HepG2 (cell line): ENCODE results near the gene SLC25A48. TPM values are rescaled to one million over a fixed set of nuclear protein-coding genes. Genes with fewer than 3 reads are reported as not detected.

Experiments used
- ATAC-seq: fragments of 200-7000 bp; cut with Tn5 transposase; 3 replicates; pipeline ENCODE4 v1.9.1; 2020; ENCODE audit warnings: mild to moderate bottlenecking, moderate library complexity
- BruUV-seq: library from RNA; stranded (reverse); fragments of 400-500 nt; replicated peaks from 2 replicates; lab custom pipeline; 2021; lab: Mats Ljungman, UMichigan
- CTCF ChIA-PET: fragments of 300-600 bp; formaldehyde crosslinking; extraction: SDS; loops from one replicate; lab custom pipeline; 2021; ENCODE audit warnings: low total read pairs, inconsistent platforms, low intra/inter-chr PET ratio; lab: Yijun Ruan, JAX
- POLR2A ChIA-PET: fragments of 350-600 bp; sonication (Branson Sonifier 250); formaldehyde crosslinking; loops from one replicate; lab custom pipeline; 2020; ENCODE audit warnings: antibody characterized with exemption, inconsistent platforms; lab: Yijun Ruan, JAX
- DNase-seq: peaks from one replicate; pipeline ENCODE4 v3.0.0-alpha.2; 2015; ENCODE audit warnings: low spot score
- FAIRE-seq: peaks from 3 replicates; lab custom pipeline; 2011; peaks lifted over from hg19 to GRCh38; lab: Jason Lieb, UNC
- H2AFZ ChIP-seq: one replicate; pipeline ENCODE4 v1.6.1; 2011; ENCODE audit warnings: low read length, inconsistent platforms
- H3K27ac ChIP-seq: fragments of 300-600 bp; 3 replicates; pipeline ENCODE4 v1.8.0; 2011; ENCODE audit warnings: mixed run types, mild to moderate bottlenecking, mixed read lengths, low read length, inconsistent platforms; ENCODE audit not compliant: insufficient read depth; ENCODE audit errors: extremely low read length
- H3K27me3 ChIP-seq, 2 experiments: fragments of 200-600 bp in 1 of 2; 2 replicates in 1 of 2; 3 replicates in 1 of 2; pipeline versions ENCODE4 v1.6.0 to v1.8.0; 2011; ENCODE audit warnings: low read length in 2 of 2, mild to moderate bottlenecking in 2 of 2, moderate library complexity in 2 of 2, inconsistent platforms in 1 of 2; ENCODE audit not compliant: insufficient read depth in 2 of 2, control insufficient read depth in 1 of 2
- H3K36me3 ChIP-seq, 2 experiments: fragments of 200-600 bp in 1 of 2; replicated peaks in 1 of 2; 2 replicates in 1 of 2; 3 replicates in 1 of 2; pipeline versions ENCODE4 v1.5.1 to v1.8.0; 2011; ENCODE audit warnings: low read length in 2 of 2, inconsistent platforms in 1 of 2; ENCODE audit not compliant: insufficient read depth in 2 of 2, control insufficient read depth in 1 of 2
- H3K4me1 ChIP-seq: 2 replicates; pipeline ENCODE4 v1.5.1; 2012; ENCODE audit warnings: low read length, inconsistent platforms; ENCODE audit not compliant: insufficient read depth
- H3K4me2 ChIP-seq: 2 replicates; pipeline ENCODE4 v1.6.0; 2011; ENCODE audit warnings: low read depth, low read length, inconsistent platforms
- H3K4me3 ChIP-seq, 3 experiments: fragments of 200-600 bp in 1 of 3; sonication (generic), shearing (Covaris generic) in 1 of 3; replicated peaks in 1 of 3; 2 replicates each; pipeline ENCODE4 v1.5.1; 2011 to 2016; ENCODE audit warnings: low read length in 3 of 3, inconsistent platforms in 2 of 3, low read depth in 2 of 3, mild to moderate bottlenecking in 2 of 3, control low read depth in 1 of 3, mixed read lengths in 1 of 3; ENCODE audit not compliant: insufficient read depth in 1 of 3
- H3K79me2 ChIP-seq: one replicate; pipeline ENCODE4 v1.6.1; 2011; ENCODE audit warnings: low read length, inconsistent platforms; ENCODE audit not compliant: insufficient read depth
- H3K9ac ChIP-seq: 2 replicates; pipeline ENCODE4 v1.6.0; 2011; ENCODE audit warnings: mild to moderate bottlenecking, low read depth, low read length, inconsistent platforms; ENCODE audit not compliant: insufficient read depth
- H3K9me3 ChIP-seq: 2 replicates; pipeline ENCODE4 v1.5.1; 2012; ENCODE audit warnings: mild to moderate bottlenecking, low read length
- H4K20me1 ChIP-seq: 2 replicates; pipeline ENCODE4 v1.6.0; 2011; ENCODE audit warnings: inconsistent platforms, mild to moderate bottlenecking, low read length, moderate library complexity; ENCODE audit not compliant: insufficient read depth
- ARNT2 ChIP-seq: sonication (generic); formaldehyde crosslinking; IDR thresholded peaks from 2 replicates; pipeline ENCODE4 v1.8.0; 2022; ENCODE audit warnings: mild to moderate bottlenecking, low read depth, missing genetic modification reagents, moderate library complexity
- GZF1 ChIP-seq: sonication (generic); formaldehyde crosslinking; IDR thresholded peaks from 2 replicates; pipeline ENCODE4 v1.5.1; 2020; ENCODE audit warnings: mild to moderate bottlenecking, missing genetic modification reagents
- HDAC1 ChIP-seq: sonication (generic); formaldehyde crosslinking; IDR thresholded peaks from 2 replicates; pipeline ENCODE4 v1.5.1; 2020; ENCODE audit warnings: mild to moderate bottlenecking, missing genetic modification reagents
- HIC2 ChIP-seq: sonication (generic); formaldehyde crosslinking; IDR thresholded peaks from 2 replicates; pipeline ENCODE4 v1.9.0; 2022; ENCODE audit warnings: low read depth, missing genetic modification reagents
- KDM1A ChIP-seq: IDR thresholded peaks from 2 replicates; pipeline ENCODE4 v1.6.1; 2016; ENCODE audit warnings: missing compliant biosample characterization
- KLF12 ChIP-seq: sonication (generic); formaldehyde crosslinking; IDR thresholded peaks from 2 replicates; pipeline ENCODE4 v1.4.0; 2020; ENCODE audit warnings: missing genetic modification reagents, borderline replicate concordance
- MED13 ChIP-seq: sonication (generic); formaldehyde crosslinking; IDR thresholded peaks from 2 replicates; pipeline ENCODE4 v1.5.0; 2020; ENCODE audit warnings: missing genetic modification reagents
- NFIB ChIP-seq: sonication (generic); formaldehyde crosslinking; IDR thresholded peaks from 2 replicates; pipeline ENCODE4 v1.9.0; 2021; ENCODE audit warnings: missing genetic modification reagents, mild to moderate bottlenecking, borderline replicate concordance
- RAD21 ChIP-seq: fragments of 450-650 bp; formaldehyde crosslinking; IDR thresholded peaks from 2 replicates; pipeline ENCODE4 v1.5.0; 2020; ENCODE audit warnings: mild to moderate bottlenecking
- RBFOX2 ChIP-seq: fragments of 200-400 bp; formaldehyde crosslinking; IDR thresholded peaks from 2 replicates; pipeline ENCODE4 v1.6.1; 2017; ENCODE audit warnings: low read depth, mild to moderate bottlenecking, low read length
- REL ChIP-seq: sonication (generic); formaldehyde crosslinking; conservative IDR thresholded peaks from 2 replicates; pipeline ENCODE4 v1.8.0; 2022; ENCODE audit warnings: mild to moderate bottlenecking, missing genetic modification reagents, moderate library complexity
- RFX3 ChIP-seq: IDR thresholded peaks from 2 replicates; pipeline ENCODE4 v1.6.1; 2016; ENCODE audit warnings: missing biosample characterization, missing genetic modification reagents
- STAG1 ChIP-seq: sonication (generic); formaldehyde crosslinking; IDR thresholded peaks from 2 replicates; pipeline ENCODE4 v1.4.0; 2020; ENCODE audit warnings: missing genetic modification reagents
- TBX2 ChIP-seq: sonication (generic); formaldehyde crosslinking; IDR thresholded peaks from 2 replicates; pipeline ENCODE4 v1.5.0; 2020; ENCODE audit warnings: missing genetic modification reagents, mild to moderate bottlenecking, borderline replicate concordance
- XRCC5 ChIP-seq: fragments of 200-400 bp; formaldehyde crosslinking; optimal IDR thresholded peaks from 2 replicates; pipeline ENCODE3; 2017; ENCODE audit warnings: mild to moderate bottlenecking, low read length
- ZNF10 ChIP-seq: sonication (generic); formaldehyde crosslinking; IDR thresholded peaks from 2 replicates; pipeline ENCODE4 v1.4.0; 2020; ENCODE audit warnings: mild to moderate bottlenecking, low read depth, missing genetic modification reagents, borderline replicate concordance
- ZNF564 ChIP-seq: sonication (generic); formaldehyde crosslinking; IDR thresholded peaks from 2 replicates; pipeline ENCODE4 v1.8.1; 2023; ENCODE audit warnings: mild to moderate bottlenecking, missing genetic modification reagents
- WGBS: methylation state at CpG from one replicate; pipeline ENCODE4 v1.1.6; 2017; ENCODE audit warnings: low lambda C conversion rate; 5-methylcytosine and 5-hydroxymethylcytosine counted together
- in situ Hi-C: cut with HindIII; loops from 2 replicates; pipeline ENCODE4 v1.10.0; 2017; ENCODE audit warnings: low pct_unique_long_range_greater_than_20kb; ENCODE audit not compliant: extremely low pct_ligation_motif_present
- intact Hi-C: fragments of 100-400 bp; cut with micrococcal nuclease; formaldehyde crosslinking; loops from one replicate; pipeline ENCODE4 v1.10.0; 2022; ENCODE audit not compliant: unreplicated experiment
- polyA plus RNA-seq, 8 experiments: library from polyadenylated mRNA; depleted of rRNA in 3 of 8; stranded (reverse) in 7 of 8; unstranded in 1 of 8; fragments of >200 nt; fragmentation: Illumina TruSeq in 4 of 8; extraction: Trizol in 4 of 8; gene quantifications; 2 replicates each; pipeline versions ENCODE4 v1.2.1 to v1.2.3, GENCODE V29; 2011 to 2016; ENCODE audit warnings: low read depth in 4 of 8, missing spikeins in 1 of 8, mixed read lengths in 1 of 8; ENCODE audit not compliant: insufficient read depth in 1 of 8
- total RNA-seq, 5 experiments: library from RNA; depleted of rRNA; stranded (reverse); fragments of >200 nt; fragmentation: Illumina TruSeq; extraction: Trizol; gene quantifications; 2 replicates each; pipeline ENCODE4 v1.2.3, GENCODE V29; 2016; ENCODE audit warnings: low read depth in 1 of 5
- TF ChIP-seq, protein P1 (sequence below): sonication (generic); formaldehyde crosslinking; IDR thresholded peaks from 2 replicates; pipeline ENCODE4 v1.4.0; 2020; ENCODE audit warnings: mild to moderate bottlenecking, missing genetic modification reagents
- TF ChIP-seq, protein P2 (sequence below): sonication (generic); formaldehyde crosslinking; IDR thresholded peaks from 2 replicates; pipeline ENCODE4 v1.4.0; 2020; ENCODE audit warnings: low read depth, missing genetic modification reagents

SLC25A48 gene
- total and polyA plus RNA-seq, 2 of the 13 experiments (the other 11 are each of a cell fraction or from before 2014, with no cell fraction given), result 0.17 to 4.5 TPM

- TF ChIP-seq HDAC1 (CRISPR knock-in tag) (no peak), XRCC5 (peak; percentile 47), NFIB (CRISPR knock-in tag) (no peak), RBFOX2 (no peak), RAD21 (CRISPR knock-in tag) (peak; percentile 46; the same call in 1 of the 2 replicates), REL (no peak), TBX2 (no peak), KDM1A (no peak), ZNF564 (CRISPR knock-in tag) (no peak), KLF12 (no peak), STAG1 (CRISPR knock-in tag) (peak; percentile 76), MED13 (CRISPR knock-in tag) (no peak), GZF1 (CRISPR knock-in tag) (no peak)
- TF ChIP-seq, all 625 proteins: peak for 5
Observed at GRCh38 chr5:135880278-135880677, 45.8 kb downstream of the SLC25A48 start (continued).

GRCh38 chr5:135880801-135881200 lies 46.3 kb downstream of the SLC25A48 start:
- WGBS, result 55% methylated on average over 7 of the region's 7 CpGs

More at GRCh38 chr5:135880801-135881200, 46.3 kb downstream of the SLC25A48 start:
- TF ChIP-seq HIC2 (CRISPR knock-in tag), result no peak
- TF ChIP-seq, protein P1, sequence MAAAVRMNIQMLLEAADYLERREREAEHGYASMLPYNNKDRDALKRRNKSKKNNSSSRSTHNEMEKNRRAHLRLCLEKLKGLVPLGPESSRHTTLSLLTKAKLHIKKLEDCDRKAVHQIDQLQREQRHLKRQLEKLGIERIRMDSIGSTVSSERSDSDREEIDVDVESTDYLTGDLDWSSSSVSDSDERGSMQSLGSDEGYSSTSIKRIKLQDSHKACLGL (CRISPR knock-in tag), result no peak
- TF ChIP-seq, protein P2, sequence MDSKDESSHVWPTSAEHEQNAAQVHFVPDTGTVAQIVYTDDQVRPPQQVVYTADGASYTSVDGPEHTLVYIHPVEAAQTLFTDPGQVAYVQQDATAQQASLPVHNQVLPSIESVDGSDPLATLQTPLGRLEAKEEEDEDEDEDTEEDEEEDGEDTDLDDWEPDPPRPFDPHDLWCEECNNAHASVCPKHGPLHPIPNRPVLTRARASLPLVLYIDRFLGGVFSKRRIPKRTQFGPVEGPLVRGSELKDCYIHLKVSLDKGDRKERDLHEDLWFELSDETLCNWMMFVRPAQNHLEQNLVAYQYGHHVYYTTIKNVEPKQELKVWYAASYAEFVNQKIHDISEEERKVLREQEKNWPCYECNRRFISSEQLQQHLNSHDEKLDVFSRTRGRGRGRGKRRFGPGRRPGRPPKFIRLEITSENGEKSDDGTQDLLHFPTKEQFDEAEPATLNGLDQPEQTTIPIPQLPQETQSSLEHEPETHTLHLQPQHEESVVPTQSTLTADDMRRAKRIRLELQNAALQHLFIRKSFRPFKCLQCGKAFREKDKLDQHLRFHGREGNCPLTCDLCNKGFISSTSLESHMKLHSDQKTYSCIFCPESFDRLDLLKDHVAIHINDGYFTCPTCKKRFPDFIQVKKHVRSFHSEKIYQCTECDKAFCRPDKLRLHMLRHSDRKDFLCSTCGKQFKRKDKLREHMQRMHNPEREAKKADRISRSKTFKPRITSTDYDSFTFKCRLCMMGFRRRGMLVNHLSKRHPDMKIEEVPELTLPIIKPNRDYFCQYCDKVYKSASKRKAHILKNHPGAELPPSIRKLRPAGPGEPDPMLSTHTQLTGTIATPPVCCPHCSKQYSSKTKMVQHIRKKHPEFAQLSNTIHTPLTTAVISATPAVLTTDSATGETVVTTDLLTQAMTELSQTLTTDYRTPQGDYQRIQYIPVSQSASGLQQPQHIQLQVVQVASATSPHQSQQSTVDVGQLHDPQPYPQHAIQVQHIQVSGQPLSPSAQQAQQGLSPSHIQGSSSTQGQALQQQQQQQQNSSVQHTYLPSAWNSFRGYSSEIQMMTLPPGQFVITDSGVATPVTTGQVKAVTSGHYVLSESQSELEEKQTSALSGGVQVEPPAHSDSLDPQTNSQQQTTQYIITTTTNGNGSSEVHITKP (CRISPR knock-in tag), result no peak
- no peak for TF ChIP-seq ARNT2 (CRISPR knock-in tag)
- TF ChIP-seq ZNF10 (CRISPR knock-in tag), result no peak
- no peak for TF ChIP-seq RFX3
- Histone ChIP-seq H4K20me1 (no peaks in the 10 kb centered on the region), H3K4me3 (no peak overlapping the region), H3K4me2 (no peak overlapping the region), H3K27me3 (0 out of 5 replicates have a peak, but pooled peaks cover 0 to 2% of the 10 kb centered on the region in 2 experiments), H3K36me3 (no peaks in the 10 kb centered on the region), H3K9me3 (no peaks in the 10 kb centered on the region), H3K79me2 (no peaks in the 10 kb centered on the region), H2AFZ (no peak overlapping the region), H3K27ac (no peak overlapping the region), H3K9ac (no peak overlapping the region), H3K4me1 (peaks cover 14% of the 10 kb centered on the region)
- BruUV-seq, result no TSS peak
- ATAC-seq (no peak), FAIRE-seq (no peak), DNase-seq (no peak)
- intact Hi-C loops (loop anchor here (1.0 to 5.0 kb wide), 2 partner anchors 48 to 202 kb away; partner anchors contain the start of gene SLC25A48), in situ Hi-C loops (no loop called here)
- CTCF ChIA-PET, result interaction anchor here (1.5 kb wide), 1 partner anchor 331 kb away, joined by 4 read pairs; no protein-coding TSS in a partner anchor
- POLR2A ChIA-PET, result no interaction called here
